ENCODE data around the gene TTLL10.

DNA sequence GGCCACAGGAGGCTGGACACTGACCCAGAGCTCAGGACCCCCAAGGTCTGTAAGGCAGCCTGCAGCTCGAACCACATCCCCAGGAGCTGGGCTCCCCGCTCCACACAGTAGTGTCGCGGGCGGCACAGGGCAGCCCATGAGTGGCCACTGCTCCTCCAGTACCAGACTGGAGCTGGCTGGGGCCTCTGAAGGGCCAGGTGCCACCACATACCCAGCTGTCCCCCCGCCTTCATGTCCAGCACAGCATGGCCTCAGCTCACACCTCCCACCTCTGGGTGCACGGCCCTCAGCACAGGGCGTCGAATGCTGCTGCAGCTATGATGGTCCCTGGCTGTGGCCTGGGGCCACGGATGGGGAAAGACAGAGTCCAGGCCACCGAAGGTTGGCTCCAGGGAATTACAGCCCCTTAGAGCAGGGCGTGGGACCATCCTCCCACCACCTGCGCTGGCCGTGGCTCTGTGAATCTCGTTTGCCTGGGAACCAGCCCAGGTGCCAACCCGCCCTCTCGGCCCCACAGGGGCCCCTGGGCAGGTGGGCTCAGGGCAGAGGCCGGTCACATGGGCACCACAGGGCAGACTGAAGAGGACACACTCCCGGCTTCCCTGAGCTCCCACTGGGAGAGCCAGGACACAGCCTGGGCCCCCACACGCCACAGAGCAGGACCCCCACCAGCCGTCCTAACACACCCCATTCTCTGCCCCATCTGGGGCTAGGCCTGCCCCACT, 42.4 kb downstream of the TTLL10 start:
- no peak for TF ChIP-seq CTCF (IDR thresholded peaks at IDR 0.05)
- no peak for TF ChIP-seq POLR2A (IDR thresholded peaks at IDR 0.05)

Measured in esophagus squamous epithelium (tissue), 4 donors.